ENCODE data around the gene PON3.

The PON3 gene

DNA sequence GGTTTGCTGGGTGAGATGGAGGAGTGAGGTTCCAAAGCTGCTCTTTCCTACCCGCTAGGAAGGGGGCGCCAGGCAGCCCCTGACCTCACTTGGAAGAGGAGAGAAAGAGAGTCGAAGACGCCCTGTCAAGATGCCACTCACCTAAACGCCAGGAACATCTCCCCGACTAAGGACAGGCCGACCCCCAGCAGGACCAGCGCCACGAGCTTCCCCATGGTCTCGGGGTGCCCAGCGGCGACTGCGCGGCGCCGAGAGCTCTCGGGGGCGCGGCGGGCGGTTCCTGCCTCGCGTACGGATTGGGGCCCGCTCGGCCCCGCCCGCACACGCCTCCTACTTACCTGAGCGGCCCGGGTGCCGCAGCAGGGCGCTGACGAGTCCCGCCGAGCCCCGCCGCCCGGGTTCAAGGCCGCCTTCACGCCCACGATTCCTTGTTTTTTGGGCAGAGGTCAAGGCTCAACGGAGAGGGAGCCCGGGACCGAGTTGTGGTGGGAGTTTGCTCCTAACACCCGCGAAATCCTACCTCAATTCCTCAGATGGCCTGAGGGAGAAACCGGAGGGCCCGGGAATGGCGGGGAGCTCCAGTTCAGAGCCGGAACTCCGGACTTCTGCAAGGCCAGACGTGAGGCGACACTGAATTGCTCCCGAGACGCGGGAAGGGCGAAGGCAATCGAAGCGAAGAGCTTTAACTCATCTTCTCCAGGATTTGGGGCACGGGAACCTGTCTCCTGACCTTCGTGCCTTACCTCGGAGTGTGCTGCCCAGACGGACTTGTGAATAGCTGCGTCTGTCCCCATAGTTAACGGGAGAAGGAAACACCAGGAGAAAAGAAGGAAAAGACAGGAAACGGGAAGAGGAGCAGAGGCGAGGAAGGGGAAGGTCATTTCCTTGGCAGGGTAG, at the start of gene PON3:
Gene PON3, minus strand, starts transcription at position 240 of the 897 bp plus-strand sequence. Its CDS starts 25 bp downstream, at position 215.
- in situ Hi-C loops (cut with HindIII; ENCODE audit: low sequenced_read_pairs), result no loop called here

GRCh38 chr7:95444796-95445195, 48.6 kb upstream of the PON3 start:
- in situ Hi-C loops (cut with HindIII; ENCODE audit: low sequenced_read_pairs), result no loop called here

DNA sequence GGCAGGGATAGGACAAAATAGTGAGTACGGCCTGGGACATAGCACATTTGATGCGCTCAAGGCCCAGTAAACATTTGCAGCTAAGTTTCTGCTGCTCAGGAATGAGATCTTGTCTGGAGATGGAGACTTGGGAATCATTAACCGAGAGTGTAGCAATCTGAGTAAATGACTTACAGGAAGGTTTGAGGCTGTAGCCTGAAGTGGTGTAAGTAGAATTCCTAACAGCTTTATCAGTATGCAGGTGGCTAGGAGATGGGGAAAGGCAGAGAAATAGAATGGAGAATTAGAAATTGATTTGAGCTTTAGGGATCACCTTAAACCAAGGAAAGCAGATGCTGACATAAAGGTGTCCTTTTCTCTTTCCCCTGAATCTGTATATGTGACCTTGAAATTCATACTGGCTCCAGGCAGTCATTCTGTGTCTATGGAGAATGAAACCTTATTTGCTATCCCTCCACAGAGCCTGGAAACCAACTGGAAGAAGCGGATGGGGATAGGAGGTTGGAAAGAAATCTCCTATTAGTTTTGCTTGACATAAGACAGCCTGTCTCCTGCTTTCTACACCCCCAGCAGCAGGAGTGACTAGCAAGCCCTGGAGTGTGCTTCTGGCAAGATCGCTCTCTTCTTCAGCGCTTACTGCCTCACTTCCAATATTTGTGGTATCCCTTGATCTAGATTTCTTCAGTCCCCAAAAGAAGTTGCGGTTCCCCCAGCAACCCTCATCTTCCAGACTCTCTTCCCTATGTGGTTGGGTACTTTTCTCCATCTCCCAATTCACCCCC, 45.1 kb upstream of the PON3 start:
- in situ Hi-C loops (cut with HindIII; ENCODE audit: low sequenced_read_pairs), result no loop called here

GRCh38 chr7:95440394-95441038, 44.3 kb upstream of the PON3 start:
- in situ Hi-C loops (cut with HindIII; ENCODE audit: low sequenced_read_pairs), result no loop called here

GRCh38 chr7:95436407-95436806, 40.2 kb upstream of the PON3 start:
- in situ Hi-C loops (cut with HindIII; ENCODE audit: low sequenced_read_pairs), result no loop called here

- in situ Hi-C loops (cut with HindIII; ENCODE audit: low sequenced_read_pairs), result no loop called here
Observed at GRCh38 chr7:95435422-95435780, 39.2 kb upstream of the PON3 start.

DNA sequence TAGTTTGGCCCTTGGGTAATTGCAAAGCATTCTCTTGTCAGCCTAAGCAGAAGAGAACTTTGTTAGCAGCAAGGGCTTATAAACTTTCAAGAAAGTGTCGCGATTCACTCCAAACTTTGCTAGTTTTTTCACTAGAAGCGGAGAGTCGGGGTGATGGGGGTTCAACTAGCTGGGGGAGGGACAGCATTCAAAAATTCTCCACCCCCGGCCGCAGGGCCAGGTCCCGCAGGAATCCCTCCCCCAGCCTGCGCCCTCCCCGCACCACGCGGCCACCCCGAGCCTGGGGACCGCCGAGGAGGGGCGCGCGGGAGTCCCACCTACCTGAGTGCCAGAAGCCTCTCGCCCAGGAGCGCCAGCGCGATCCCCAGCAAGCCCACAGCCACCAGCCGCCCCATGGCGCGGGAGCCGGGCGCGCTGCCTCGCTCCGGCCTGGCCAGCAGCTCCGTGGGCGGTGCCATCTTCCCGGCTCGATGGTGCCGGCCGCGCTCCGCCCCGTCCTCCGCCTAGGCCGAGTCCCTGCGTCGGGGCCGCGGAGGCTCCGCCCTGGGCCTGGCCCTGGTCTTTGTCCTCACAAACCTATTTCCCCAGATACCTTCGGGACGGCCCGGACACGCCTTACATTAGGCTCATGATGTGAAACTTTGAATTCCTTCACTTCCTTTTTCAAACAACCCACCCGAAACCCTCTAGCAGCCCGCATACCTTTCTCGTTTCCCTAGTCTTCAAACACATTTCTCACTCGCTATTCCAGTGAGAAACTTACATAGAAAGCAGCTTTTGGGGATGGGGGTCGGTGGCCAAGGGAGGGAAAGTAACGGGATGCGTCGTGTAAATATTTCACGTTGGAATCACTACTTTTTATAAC, 38.6 kb upstream of the PON3 start, which contains the start of gene PON2:
Gene PON2, minus strand, starts transcription at position 472 of the 865 bp plus-strand sequence. Its CDS starts 77 bp downstream, at position 395.
- in situ Hi-C loops (cut with HindIII; ENCODE audit: low sequenced_read_pairs), result no loop called here

DNA sequence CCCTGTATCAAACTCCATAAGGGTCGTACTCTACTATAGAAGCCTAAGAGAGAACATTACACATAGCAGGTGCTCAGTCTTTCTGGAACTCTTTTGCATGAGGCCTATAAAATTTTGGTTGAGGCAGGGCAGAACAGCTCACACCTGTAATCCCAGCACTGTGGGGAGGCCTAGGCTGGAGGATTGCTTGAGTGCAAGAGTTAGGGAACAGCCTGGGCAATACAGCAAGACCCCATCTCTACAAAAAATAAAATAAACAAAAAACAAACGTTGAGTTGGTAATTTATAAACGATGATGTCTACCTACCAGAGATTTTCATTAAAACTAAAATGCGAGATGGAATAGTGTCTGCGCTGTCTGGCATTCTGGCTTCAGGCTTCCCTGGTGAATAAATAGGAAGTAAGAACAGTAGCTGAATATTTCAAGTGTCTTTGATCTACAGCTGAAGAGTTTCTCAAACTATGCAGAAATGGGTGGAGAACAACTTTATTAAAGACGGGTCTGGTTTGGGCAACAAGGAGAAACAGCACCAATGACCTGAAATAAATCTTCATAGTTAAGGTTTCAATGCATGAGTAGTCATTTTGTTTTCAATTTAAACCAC, 37.9 kb upstream of the PON3 start:
- in situ Hi-C loops (cut with HindIII; ENCODE audit: low sequenced_read_pairs), result no loop called here

GRCh38 chr7:95433129-95433528, 37.0 kb upstream of the PON3 start:
- in situ Hi-C loops (cut with HindIII; ENCODE audit: low sequenced_read_pairs), result no loop called here

- in situ Hi-C loops (cut with HindIII; ENCODE audit: low sequenced_read_pairs), result no loop called here
Observed at GRCh38 chr7:95432606-95433005, 36.4 kb upstream of the PON3 start.

- in situ Hi-C loops (cut with HindIII; ENCODE audit: low sequenced_read_pairs), result no loop called here
Observed at GRCh38 chr7:95430864-95431263, 34.7 kb upstream of the PON3 start.

DNA sequence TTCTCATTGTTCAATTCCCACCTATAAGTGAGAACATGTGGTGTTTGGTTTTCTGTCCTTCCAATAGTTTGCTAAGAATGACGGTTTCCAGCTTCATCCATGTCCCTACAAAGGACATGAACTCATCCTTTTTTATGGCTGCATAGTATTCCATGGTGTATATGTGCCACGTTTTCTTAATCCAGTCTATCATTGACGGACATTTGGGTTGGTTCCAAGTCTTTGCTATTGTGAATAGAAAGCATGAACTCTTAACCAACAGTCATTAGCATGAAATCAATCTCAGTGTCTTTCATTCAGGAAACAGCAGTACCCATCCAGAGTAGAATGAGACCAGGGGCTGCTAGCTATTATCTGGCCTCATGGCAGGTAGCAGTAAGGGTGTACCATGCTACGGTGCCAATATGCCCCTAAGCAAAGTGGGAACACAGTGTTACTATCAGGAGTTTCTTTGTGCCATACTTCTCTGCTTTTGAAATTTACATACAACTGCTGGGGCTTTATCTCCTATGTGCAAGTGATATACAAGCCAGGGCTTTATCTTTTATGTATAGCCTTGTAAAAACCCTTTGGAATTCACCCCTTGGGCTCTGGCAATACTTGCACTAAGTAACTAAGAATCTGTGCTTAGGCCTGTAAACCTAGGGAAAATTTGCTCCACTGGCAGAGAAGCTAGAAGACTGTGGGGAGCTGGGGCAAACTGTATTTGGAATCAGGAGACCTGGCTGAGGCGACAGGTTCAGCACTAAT, 33.2 kb upstream of the PON3 start:
- in situ Hi-C loops (cut with HindIII; ENCODE audit: low sequenced_read_pairs), result no loop called here

GRCh38 chr7:95427914-95428516, 31.8 kb upstream of the PON3 start:
- in situ Hi-C loops (cut with HindIII; ENCODE audit: low sequenced_read_pairs), result no loop called here

DNA sequence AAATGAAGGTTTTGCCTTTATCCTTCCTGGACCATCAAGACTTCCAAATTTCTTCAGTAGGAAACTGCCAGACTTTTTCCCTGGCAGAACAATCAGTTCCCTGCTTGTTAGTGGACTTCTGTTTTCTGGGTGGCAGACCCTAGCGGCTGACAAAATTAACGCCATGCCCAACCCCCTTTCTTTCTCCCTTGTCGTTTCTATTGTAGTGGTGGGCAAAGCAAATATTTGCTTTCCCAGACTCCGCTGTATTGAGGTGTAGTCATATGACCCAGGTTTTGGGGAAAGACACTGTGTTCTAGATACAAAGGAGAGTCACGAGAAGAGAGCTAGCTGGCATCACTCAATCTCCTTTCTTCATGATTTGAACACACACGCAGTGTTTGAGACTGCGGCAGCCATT, 31.0 kb upstream of the PON3 start:
- in situ Hi-C loops (cut with HindIII; ENCODE audit: low sequenced_read_pairs), result no loop called here

- in situ Hi-C loops (cut with HindIII; ENCODE audit: low sequenced_read_pairs), result no loop called here
Observed at GRCh38 chr7:95425694-95426093, 29.5 kb upstream of the PON3 start.

DNA sequence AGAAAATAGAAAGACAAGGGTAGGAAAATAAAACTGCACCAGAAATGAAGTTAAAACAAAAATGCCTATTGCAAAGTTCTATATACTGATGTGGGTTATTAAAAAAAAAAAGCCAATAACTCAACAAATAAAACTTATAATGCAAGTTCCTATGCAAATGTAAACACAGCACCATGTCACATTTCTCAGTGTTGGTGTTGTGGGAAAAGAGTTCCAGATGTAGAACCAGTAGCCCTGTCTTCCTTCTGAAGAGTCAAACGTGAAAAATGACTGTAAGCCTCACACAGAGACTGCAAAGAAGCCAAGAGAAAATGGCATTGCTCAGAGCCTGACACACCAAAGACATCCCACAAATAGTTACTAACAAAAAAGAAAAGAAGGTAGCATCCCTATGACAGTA, 28.5 kb upstream of the PON3 start:
- in situ Hi-C loops (cut with HindIII; ENCODE audit: low sequenced_read_pairs), result no loop called here

DNA sequence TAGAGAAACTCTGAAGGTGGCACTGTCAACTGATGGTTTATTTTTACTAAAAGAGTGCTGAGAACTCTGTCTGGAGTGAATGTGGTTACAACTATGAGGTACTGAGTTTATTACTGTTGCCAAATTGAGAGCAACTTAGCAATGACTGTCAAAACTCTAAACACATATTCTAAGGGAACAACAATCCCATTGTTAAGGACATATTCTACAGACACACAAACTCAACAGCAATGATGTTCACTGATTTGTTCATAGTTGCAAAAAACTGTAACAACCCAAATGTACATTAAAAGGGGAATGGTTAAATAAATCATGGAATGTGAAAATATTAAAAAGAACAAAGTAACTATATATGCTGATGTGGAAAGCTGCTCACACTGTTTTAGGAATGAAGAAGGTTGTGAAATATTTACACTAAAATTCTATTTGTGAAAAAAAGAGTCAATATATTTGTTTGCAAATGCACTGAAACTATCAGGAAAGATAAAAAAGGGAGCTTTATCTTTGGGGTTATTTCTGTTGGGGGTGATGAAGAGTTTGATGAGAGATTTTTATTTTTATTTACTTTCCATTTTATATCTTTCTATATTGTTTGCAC, 25.8 kb upstream of the PON3 start:
- in situ Hi-C loops (cut with HindIII; ENCODE audit: low sequenced_read_pairs), result no loop called here

DNA sequence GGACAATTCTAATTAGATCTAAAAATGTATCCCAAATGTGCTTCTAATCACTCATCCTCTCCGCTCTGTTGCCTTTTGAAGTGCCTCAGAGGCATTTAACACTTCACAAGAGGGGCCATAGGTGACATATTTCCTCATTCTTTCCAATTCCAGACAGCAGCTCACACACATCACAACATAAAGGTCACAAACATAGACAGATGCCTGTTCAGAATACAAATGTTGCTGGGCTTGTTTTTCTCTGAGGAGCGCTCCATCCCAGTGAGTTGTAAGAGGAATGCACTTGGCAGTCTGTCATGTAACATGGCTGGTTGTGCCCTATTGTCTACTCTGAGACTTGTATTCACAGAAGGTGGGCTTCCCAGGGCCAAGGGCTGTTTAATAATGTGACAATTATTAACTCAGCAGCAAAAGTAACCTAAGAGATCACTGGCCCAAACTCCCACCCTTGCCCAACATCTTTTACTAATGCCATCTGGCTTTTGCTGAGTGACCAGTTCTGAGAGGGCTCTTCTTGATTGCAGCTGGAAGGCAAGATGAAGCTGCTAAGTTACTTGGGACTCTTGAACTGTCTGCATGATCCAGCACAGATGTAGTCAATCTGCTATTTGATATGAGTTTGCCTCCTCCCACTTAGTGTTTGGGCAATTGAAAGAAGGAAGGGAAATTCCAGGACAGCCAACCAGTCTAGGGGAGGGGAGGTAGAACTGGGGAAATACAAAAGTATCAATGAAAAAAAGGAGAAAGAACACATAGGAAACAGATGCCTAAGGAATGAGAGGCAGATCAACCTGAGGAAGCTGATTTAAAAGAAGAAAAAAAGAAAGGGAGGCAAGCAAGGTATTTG, 25.0 kb upstream of the PON3 start:
- in situ Hi-C loops (cut with HindIII; ENCODE audit: low sequenced_read_pairs), result no loop called here
